GM20000 (cell line): Measurements from ENCODE around the gene RSPO3.

Experiments used
- DNase-seq: peaks from one replicate; pipeline ENCODE4 v3.0.0; 2012; ENCODE audit warnings: low spot score
- TF ChIP-seq, protein P1 (sequence below): IDR thresholded peaks from 2 replicates; pipeline ENCODE4 v1.5.1; 2012; ENCODE audit warnings: mild to moderate bottlenecking, control low read depth; ENCODE audit errors: extremely low read depth, missing control alignments

Gene RSPO3

DNA sequence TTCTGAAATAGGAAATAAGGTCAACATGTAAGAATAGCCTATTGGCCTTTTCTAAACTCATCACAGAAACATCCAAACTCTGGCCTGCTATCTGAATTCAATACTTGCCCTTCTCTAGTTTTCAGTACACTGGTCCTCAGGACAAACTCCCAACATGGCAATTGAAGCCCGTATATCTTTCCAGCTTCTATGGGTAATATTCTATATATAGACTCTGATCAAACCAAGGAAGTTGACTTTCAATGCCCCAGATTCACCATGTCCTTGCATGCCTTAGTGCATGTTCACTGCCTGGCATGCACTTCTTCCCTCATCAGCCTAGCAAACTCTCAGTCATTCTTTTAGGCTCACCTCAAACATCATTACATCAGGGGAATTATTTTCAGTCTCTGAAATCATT, 73.2 kb downstream of the RSPO3 start:
- TF ChIP-seq, protein P1, sequence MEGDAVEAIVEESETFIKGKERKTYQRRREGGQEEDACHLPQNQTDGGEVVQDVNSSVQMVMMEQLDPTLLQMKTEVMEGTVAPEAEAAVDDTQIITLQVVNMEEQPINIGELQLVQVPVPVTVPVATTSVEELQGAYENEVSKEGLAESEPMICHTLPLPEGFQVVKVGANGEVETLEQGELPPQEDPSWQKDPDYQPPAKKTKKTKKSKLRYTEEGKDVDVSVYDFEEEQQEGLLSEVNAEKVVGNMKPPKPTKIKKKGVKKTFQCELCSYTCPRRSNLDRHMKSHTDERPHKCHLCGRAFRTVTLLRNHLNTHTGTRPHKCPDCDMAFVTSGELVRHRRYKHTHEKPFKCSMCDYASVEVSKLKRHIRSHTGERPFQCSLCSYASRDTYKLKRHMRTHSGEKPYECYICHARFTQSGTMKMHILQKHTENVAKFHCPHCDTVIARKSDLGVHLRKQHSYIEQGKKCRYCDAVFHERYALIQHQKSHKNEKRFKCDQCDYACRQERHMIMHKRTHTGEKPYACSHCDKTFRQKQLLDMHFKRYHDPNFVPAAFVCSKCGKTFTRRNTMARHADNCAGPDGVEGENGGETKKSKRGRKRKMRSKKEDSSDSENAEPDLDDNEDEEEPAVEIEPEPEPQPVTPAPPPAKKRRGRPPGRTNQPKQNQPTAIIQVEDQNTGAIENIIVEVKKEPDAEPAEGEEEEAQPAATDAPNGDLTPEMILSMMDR: no peak
- DNase-seq: no peak

DNA sequence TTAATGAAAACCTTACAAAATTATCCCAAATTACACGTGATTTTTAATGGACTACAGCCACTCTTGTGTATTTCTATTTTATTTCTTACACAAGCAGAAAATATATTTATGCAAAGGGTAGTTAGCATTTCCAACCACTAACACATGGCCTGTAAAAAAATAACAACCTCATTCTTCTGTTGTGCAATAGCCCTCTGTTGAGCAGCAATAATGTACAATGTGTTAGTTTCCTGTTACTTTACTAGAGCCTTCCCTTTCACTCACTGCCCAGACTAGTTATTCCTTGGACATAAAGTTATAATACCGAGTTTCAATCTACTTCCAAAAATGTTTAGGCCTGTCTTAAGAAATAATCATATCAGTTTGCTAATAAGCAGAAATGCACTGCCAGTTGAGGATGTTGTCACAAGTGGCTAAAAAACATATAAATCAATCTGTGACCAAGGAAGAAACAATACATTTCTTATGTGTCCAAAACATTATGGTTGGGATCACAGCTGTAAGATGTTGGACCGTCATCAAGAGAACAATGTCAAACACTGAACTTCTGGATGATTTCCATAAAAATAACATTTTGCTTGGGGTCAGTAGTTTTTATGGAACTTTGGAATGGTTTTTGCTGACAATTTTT, 74.6 kb downstream of the RSPO3 start:
- no peak for DNase-seq

DNA sequence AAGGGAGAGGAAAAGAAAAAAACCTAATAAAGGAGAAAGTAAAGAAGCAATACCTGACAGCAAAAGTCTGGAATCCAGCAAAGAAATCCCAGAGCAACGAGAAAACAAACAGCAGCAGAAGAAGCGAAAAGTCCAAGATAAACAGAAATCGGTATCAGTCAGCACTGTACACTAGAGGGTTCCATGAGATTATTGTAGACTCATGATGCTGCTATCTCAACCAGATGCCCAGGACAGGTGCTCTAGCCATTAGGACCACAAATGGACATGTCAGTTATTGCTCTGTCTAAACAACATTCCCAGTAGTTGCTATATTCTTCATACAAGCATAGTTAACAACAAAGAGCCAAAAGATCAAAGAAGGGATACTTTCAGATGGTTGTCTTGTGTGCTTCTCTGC, 77.4 kb downstream of the RSPO3 start:
- DNase-seq: no peak
- TF ChIP-seq, protein P1: no peak

More for the DNA sequence above, 74.6 kb downstream of the RSPO3 start:
- TF ChIP-seq, protein P1: no peak

DNA sequence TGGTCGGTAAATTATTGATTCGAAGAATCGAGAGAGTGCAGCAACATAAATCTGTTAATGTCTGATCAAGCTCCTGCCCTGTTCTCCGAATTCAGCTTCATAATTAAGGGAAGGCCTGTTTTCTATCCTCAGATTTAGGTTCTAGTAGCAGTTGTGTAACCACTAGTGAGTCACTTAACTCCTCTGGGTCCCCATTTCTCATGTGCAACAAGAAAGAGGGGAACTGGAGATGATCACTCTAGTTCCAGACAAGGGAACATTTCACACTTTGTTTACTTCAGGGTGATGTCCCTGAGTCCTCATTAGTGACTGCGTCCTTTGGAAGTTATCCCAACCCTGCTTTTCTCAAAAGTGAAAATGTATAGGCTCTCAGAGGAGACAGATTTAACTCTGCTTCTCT, 80.1 kb downstream of the RSPO3 start:
- TF ChIP-seq, protein P1: no peak
- DNase-seq: no peak

DNA sequence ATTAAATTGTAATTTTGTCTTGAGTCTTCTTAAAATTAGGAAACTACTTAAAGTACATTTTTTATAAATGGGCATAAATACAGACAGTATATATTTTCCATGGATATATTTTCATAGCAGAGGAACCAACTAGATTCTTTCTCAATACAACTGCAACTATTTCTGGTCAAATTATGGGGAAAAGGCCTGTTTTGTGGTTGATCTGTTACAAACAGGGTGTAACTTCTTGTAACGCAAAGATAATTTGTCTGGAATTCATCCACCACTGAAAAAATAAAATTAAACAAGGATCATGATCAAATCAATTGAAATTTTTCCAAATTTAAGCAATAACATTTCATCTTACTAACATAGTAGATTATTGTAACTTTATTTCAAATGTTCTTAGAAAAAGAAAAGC, 81.0 kb downstream of the RSPO3 start:
- no peak for DNase-seq
- TF ChIP-seq, protein P1: no peak

DNA sequence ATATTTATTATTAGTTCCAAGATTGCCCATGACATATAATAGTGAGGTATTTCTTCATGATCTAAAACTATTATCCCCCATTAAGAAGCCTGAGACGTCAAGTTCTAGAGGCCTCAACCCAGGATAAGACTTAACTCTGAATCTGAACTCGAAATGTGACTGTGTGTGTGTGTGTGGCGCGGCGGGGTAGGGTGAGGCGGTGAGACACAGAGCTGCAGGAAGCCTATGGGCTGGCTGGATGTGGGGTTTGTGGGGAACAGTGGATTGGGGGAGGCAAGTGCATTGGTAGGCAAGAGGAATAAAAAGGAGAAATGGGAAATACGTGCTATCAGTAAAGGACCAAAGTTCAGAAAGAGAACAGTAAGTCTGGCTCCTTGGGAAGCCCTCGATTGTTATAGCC, 81.6 kb downstream of the RSPO3 start:
- TF ChIP-seq, protein P1: no peak
- DNase-seq: no peak

DNA sequence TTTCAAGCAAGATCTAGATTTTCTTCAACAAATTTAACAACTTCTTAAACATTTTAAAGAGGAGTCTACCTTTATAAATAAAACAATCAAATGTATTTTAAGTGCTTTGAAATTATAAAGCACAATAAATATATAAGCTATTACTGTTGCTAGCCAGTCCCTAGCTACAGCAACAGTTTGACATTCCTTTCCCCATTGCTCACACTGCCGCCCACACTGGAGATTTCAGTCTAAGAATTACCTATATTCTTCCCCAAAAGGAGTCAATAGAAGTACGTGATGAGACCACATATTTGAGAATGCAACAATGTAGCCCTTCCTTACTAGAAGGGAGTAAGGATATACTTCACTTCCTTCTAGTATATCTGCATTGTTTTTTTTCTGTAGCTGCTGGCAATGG, 82.8 kb downstream of the RSPO3 start:
- TF ChIP-seq, protein P1: no peak
- no peak for DNase-seq
